WTC11 (cell line): ENCODE measurements around the gene HOXB5. TPM values are rescaled to one million over a fixed set of nuclear protein-coding genes. Genes with fewer than 3 reads are reported as not detected.

ENCODE experiments used
- ATAC-seq: fragments of 200-7000 bp; cut with Tn5 transposase; 2 replicates; pipeline ENCODE4 v1.10.0; 2021; ENCODE audit warnings: mild to moderate bottlenecking, moderate library complexity
- CTCF ChIA-PET: fragments of 300-600 bp; sonication (Branson Sonifier 250); formaldehyde crosslinking; loops from one replicate; lab custom pipeline; 2021; ENCODE audit warnings: antibody characterized with exemption; lab: Charles Lee
- POLR2A ChIA-PET: fragments of 350-600 bp; sonication (Branson Sonifier 250); formaldehyde crosslinking; loops from one replicate; lab custom pipeline; 2021; ENCODE audit warnings: antibody characterized with exemption; lab: Charles Lee
- DNase-seq: peaks from one replicate; pipeline ENCODE4 v3.0.0; 2021; ENCODE audit warnings: low spot score
- H3K27ac Mint-ChIP-seq: 2 replicates; pipeline ENCODE4 v1.8.0; 2021; ENCODE audit warnings: mixed read lengths
- H3K27me3 Mint-ChIP-seq: 2 replicates; pipeline ENCODE4 v1.8.0; 2021; ENCODE audit warnings: low read depth, mild to moderate bottlenecking, moderate library complexity, mixed read lengths
- H3K36me3 Mint-ChIP-seq: 2 replicates; pipeline ENCODE4 v1.8.0; 2021; ENCODE audit warnings: mixed read lengths
- H3K4me1 Mint-ChIP-seq: 2 replicates; pipeline ENCODE4 v1.8.0; 2022; ENCODE audit warnings: mixed read lengths
- H3K4me3 Mint-ChIP-seq: 2 replicates; pipeline ENCODE4 v1.8.0; 2021; ENCODE audit warnings: mild to moderate bottlenecking, moderate library complexity, mixed read lengths
- H3K9me3 Mint-ChIP-seq: 2 replicates; pipeline ENCODE4 v1.8.0; 2021; ENCODE audit warnings: mixed read lengths
- ATF2 ChIP-seq: sonication (generic); formaldehyde crosslinking; IDR thresholded peaks from 2 replicates; pipeline ENCODE4 v1.8.1; 2022; ENCODE audit warnings: low read depth, missing genetic modification reagents, borderline replicate concordance
- CREM ChIP-seq: sonication (generic); formaldehyde crosslinking; IDR thresholded peaks from 2 replicates; pipeline ENCODE4 v1.8.1; 2022; ENCODE audit warnings: mild to moderate bottlenecking, missing genetic modification reagents, moderate library complexity
- FOXJ3 ChIP-seq: sonication (generic); formaldehyde crosslinking; IDR thresholded peaks from 2 replicates; pipeline ENCODE4 v1.9.0; 2021; ENCODE audit warnings: missing genetic modification reagents, mild to moderate bottlenecking, borderline replicate concordance
- IRF2 ChIP-seq: sonication (generic); formaldehyde crosslinking; IDR thresholded peaks from 2 replicates; pipeline ENCODE4 v1.8.0; 2022; ENCODE audit warnings: low read depth, missing genetic modification reagents, borderline replicate concordance
- MAX ChIP-seq: sonication (generic); formaldehyde crosslinking; IDR thresholded peaks from 2 replicates; pipeline ENCODE4 v1.8.0; 2022; ENCODE audit warnings: mild to moderate bottlenecking, missing genetic modification reagents
- NFATC4 ChIP-seq: fragments of 250-450 bp; sonication (Bioruptor Pico); IDR thresholded peaks from 2 replicates; pipeline ENCODE4 v1.9.0; 2021; ENCODE audit warnings: mild to moderate bottlenecking
- NFYB ChIP-seq: sonication (generic); formaldehyde crosslinking; conservative IDR thresholded peaks from 2 replicates; pipeline ENCODE4 v1.8.0; 2022; ENCODE audit warnings: low read depth, missing genetic modification reagents
- NR1H2 ChIP-seq: sonication (generic); formaldehyde crosslinking; IDR thresholded peaks from 2 replicates; pipeline ENCODE4 v1.9.0; 2021; ENCODE audit warnings: mild to moderate bottlenecking, moderate library complexity, missing genetic modification reagents
- SMAD4 ChIP-seq: sonication (generic); formaldehyde crosslinking; IDR thresholded peaks from 2 replicates; pipeline ENCODE4 v1.8.0; 2022; ENCODE audit warnings: mild to moderate bottlenecking, missing genetic modification reagents
- ZNF219 ChIP-seq: sonication (generic); formaldehyde crosslinking; IDR thresholded peaks from 2 replicates; pipeline ENCODE4 v1.8.0; 2023; ENCODE audit warnings: missing genetic modification reagents, mild to moderate bottlenecking, borderline replicate concordance
- total RNA-seq: library from RNA; stranded (reverse); gene quantifications from 3 replicates; pipeline ENCODE4 v1.2.3, GENCODE V29; 2021
- TF ChIP-seq, protein P1 (sequence below): sonication (generic); formaldehyde crosslinking; IDR thresholded peaks from 2 replicates; pipeline ENCODE4 v1.8.0; 2022; ENCODE audit warnings: mild to moderate bottlenecking, missing genetic modification reagents
- TF ChIP-seq, protein P2 (sequence below): sonication (generic); formaldehyde crosslinking; IDR thresholded peaks from 2 replicates; pipeline ENCODE4 v1.8.1; 2022; ENCODE audit warnings: missing genetic modification reagents, borderline replicate concordance
- TF ChIP-seq, protein P3 (sequence below): fragments of 250-450 bp; sonication (Bioruptor Pico); IDR thresholded peaks from 2 replicates; pipeline ENCODE4 v1.9.0; 2021; ENCODE audit warnings: mild to moderate bottlenecking, borderline replicate concordance
- TF ChIP-seq, protein P4 (sequence below): sonication (generic); formaldehyde crosslinking; IDR thresholded peaks from 2 replicates; pipeline ENCODE4 v1.8.0; 2022; ENCODE audit warnings: mild to moderate bottlenecking, missing genetic modification reagents
- TF ChIP-seq, protein P5 (sequence below): sonication (generic); formaldehyde crosslinking; conservative IDR thresholded peaks from 2 replicates; pipeline ENCODE4 v1.8.1; 2022; ENCODE audit warnings: mild to moderate bottlenecking, missing genetic modification reagents
- TF ChIP-seq, protein P6 (sequence below): sonication (generic); formaldehyde crosslinking; IDR thresholded peaks from 2 replicates; pipeline ENCODE4 v1.8.0; 2023; ENCODE audit warnings: missing genetic modification reagents
- TF ChIP-seq, protein P7 (sequence below): fragments of 250-450 bp; sonication (Bioruptor Pico); IDR thresholded peaks from 2 replicates; pipeline ENCODE4 v1.9.0; 2021; ENCODE audit warnings: mild to moderate bottlenecking

Gene HOXB5
- total RNA-seq, 1 experiment from 2014 or later, result not detected

- H3K4me1 Mint-ChIP-seq, result peaks cover 32% of the 10 kb centered on the region
- H3K4me3 Mint-ChIP-seq, result no peak overlapping the region
- no peak overlapping the region for H3K27ac Mint-ChIP-seq
- POLR2A ChIA-PET, result no interaction called here
- no peak for TF ChIP-seq FOXJ3
- no peak for TF ChIP-seq MAX (CRISPR knock-in tag)
- TF ChIP-seq NFYB (CRISPR knock-in tag), result no peak
- TF ChIP-seq, protein P1, sequence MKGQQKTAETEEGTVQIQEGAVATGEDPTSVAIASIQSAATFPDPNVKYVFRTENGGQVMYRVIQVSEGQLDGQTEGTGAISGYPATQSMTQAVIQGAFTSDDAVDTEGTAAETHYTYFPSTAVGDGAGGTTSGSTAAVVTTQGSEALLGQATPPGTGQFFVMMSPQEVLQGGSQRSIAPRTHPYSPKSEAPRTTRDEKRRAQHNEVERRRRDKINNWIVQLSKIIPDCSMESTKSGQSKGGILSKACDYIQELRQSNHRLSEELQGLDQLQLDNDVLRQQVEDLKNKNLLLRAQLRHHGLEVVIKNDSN, result no peak
- TF ChIP-seq, protein P2, sequence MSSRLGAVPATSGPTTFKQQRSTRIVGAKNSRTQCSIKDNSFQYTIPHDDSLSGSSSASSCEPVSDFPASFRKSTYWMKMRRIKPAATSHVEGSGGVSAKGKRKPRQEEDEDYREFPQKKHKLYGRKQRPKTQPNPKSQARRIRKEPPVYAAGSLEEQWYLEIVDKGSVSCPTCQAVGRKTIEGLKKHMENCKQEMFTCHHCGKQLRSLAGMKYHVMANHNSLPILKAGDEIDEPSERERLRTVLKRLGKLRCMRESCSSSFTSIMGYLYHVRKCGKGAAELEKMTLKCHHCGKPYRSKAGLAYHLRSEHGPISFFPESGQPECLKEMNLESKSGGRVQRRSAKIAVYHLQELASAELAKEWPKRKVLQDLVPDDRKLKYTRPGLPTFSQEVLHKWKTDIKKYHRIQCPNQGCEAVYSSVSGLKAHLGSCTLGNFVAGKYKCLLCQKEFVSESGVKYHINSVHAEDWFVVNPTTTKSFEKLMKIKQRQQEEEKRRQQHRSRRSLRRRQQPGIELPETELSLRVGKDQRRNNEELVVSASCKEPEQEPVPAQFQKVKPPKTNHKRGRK (CRISPR knock-in tag), result no peak
- no peak for TF ChIP-seq IRF2 (CRISPR knock-in tag)
- TF ChIP-seq SMAD4 (CRISPR knock-in tag), result no peak
- TF ChIP-seq, protein P3, sequence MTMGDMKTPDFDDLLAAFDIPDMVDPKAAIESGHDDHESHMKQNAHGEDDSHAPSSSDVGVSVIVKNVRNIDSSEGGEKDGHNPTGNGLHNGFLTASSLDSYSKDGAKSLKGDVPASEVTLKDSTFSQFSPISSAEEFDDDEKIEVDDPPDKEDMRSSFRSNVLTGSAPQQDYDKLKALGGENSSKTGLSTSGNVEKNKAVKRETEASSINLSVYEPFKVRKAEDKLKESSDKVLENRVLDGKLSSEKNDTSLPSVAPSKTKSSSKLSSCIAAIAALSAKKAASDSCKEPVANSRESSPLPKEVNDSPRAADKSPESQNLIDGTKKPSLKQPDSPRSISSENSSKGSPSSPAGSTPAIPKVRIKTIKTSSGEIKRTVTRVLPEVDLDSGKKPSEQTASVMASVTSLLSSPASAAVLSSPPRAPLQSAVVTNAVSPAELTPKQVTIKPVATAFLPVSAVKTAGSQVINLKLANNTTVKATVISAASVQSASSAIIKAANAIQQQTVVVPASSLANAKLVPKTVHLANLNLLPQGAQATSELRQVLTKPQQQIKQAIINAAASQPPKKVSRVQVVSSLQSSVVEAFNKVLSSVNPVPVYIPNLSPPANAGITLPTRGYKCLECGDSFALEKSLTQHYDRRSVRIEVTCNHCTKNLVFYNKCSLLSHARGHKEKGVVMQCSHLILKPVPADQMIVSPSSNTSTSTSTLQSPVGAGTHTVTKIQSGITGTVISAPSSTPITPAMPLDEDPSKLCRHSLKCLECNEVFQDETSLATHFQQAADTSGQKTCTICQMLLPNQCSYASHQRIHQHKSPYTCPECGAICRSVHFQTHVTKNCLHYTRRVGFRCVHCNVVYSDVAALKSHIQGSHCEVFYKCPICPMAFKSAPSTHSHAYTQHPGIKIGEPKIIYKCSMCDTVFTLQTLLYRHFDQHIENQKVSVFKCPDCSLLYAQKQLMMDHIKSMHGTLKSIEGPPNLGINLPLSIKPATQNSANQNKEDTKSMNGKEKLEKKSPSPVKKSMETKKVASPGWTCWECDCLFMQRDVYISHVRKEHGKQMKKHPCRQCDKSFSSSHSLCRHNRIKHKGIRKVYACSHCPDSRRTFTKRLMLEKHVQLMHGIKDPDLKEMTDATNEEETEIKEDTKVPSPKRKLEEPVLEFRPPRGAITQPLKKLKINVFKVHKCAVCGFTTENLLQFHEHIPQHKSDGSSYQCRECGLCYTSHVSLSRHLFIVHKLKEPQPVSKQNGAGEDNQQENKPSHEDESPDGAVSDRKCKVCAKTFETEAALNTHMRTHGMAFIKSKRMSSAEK (CRISPR knock-in tag), result no peak
- TF ChIP-seq CREM (CRISPR knock-in tag), result no peak
- TF ChIP-seq, protein P4, sequence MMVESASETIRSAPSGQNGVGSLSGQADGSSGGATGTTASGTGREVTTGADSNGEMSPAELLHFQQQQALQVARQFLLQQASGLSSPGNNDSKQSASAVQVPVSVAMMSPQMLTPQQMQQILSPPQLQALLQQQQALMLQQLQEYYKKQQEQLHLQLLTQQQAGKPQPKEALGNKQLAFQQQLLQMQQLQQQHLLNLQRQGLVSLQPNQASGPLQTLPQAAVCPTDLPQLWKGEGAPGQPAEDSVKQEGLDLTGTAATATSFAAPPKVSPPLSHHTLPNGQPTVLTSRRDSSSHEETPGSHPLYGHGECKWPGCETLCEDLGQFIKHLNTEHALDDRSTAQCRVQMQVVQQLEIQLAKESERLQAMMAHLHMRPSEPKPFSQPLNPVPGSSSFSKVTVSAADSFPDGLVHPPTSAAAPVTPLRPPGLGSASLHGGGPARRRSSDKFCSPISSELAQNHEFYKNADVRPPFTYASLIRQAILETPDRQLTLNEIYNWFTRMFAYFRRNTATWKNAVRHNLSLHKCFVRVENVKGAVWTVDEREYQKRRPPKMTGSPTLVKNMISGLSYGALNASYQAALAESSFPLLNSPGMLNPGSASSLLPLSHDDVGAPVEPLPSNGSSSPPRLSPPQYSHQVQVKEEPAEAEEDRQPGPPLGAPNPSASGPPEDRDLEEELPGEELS, result no peak
- TF ChIP-seq, protein P5, sequence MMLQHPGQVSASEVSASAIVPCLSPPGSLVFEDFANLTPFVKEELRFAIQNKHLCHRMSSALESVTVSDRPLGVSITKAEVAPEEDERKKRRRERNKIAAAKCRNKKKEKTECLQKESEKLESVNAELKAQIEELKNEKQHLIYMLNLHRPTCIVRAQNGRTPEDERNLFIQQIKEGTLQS (CRISPR knock-in tag), result no peak
- no peak for TF ChIP-seq NR1H2 (CRISPR knock-in tag)
- no peak for TF ChIP-seq ATF2 (CRISPR knock-in tag)
- H3K9me3 Mint-ChIP-seq, result no peaks in the 10 kb centered on the region
- 0 out of 2 replicates have a peak, but pooled peaks cover 5% of the 10 kb centered on the region for H3K36me3 Mint-ChIP-seq
- ATAC-seq (no peak), DNase-seq (no peak)
- peaks cover 100% of the 10 kb centered on the region; the same call in 1 of the 2 replicates for H3K27me3 Mint-ChIP-seq
- CTCF ChIA-PET, result interaction anchor here (0.5 to 2.0 kb wide), 4 partner anchors 16 to 38 kb away, joined by 3 to 9 read pairs (median 5); no protein-coding TSS in a partner anchor
Measured at GRCh38 chr17:48609033-48609432, 15.5 kb upstream of the HOXB5 start.

GRCh38 chr17:48608494-48608834 lies 14.9 kb upstream of the HOXB5 start:
- CTCF ChIA-PET, result interaction anchor here (0.7 to 1.2 kb wide), 2 partner anchors 28 to 53 kb away, joined by 4 to 11 read pairs; no protein-coding TSS in a partner anchor
- POLR2A ChIA-PET, result no interaction called here

More at GRCh38 chr17:48608494-48608834, 14.9 kb upstream of the HOXB5 start:
- TF ChIP-seq ZNF219 (CRISPR knock-in tag), result no peak
- TF ChIP-seq NFATC4 (CRISPR knock-in tag), result no peak
- TF ChIP-seq, protein P6, sequence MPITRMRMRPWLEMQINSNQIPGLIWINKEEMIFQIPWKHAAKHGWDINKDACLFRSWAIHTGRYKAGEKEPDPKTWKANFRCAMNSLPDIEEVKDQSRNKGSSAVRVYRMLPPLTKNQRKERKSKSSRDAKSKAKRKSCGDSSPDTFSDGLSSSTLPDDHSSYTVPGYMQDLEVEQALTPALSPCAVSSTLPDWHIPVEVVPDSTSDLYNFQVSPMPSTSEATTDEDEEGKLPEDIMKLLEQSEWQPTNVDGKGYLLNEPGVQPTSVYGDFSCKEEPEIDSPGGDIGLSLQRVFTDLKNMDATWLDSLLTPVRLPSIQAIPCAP (CRISPR knock-in tag), result no peak
- TF ChIP-seq, protein P7, sequence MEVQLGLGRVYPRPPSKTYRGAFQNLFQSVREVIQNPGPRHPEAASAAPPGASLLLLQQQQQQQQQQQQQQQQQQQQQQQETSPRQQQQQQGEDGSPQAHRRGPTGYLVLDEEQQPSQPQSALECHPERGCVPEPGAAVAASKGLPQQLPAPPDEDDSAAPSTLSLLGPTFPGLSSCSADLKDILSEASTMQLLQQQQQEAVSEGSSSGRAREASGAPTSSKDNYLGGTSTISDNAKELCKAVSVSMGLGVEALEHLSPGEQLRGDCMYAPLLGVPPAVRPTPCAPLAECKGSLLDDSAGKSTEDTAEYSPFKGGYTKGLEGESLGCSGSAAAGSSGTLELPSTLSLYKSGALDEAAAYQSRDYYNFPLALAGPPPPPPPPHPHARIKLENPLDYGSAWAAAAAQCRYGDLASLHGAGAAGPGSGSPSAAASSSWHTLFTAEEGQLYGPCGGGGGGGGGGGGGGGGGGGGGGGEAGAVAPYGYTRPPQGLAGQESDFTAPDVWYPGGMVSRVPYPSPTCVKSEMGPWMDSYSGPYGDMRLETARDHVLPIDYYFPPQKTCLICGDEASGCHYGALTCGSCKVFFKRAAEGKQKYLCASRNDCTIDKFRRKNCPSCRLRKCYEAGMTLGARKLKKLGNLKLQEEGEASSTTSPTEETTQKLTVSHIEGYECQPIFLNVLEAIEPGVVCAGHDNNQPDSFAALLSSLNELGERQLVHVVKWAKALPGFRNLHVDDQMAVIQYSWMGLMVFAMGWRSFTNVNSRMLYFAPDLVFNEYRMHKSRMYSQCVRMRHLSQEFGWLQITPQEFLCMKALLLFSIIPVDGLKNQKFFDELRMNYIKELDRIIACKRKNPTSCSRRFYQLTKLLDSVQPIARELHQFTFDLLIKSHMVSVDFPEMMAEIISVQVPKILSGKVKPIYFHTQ (CRISPR knock-in tag), result no peak
- no peaks in the 10 kb centered on the region for H3K9me3 Mint-ChIP-seq
- 0 out of 2 replicates have a peak, but pooled peaks cover 5% of the 10 kb centered on the region for H3K36me3 Mint-ChIP-seq
- no peak overlapping the region for H3K4me3 Mint-ChIP-seq
- peaks cover 100% of the 10 kb centered on the region; the same call in 1 of the 2 replicates for H3K27me3 Mint-ChIP-seq
- peaks cover 29% of the 10 kb centered on the region for H3K4me1 Mint-ChIP-seq
- ATAC-seq, result no peak
- no peak for DNase-seq
- no peak overlapping the region for H3K27ac Mint-ChIP-seq
